Measurements from ENCODE around the gene EFNA5. TPM values are rescaled to one million over a fixed set of nuclear protein-coding genes. Genes with fewer than 3 reads are reported as not detected.

The EFNA5 gene
- total RNA-seq, 4 donors from 2014 or later: 2.8 to 5.7 (median 3.7) TPM

- 86% methylated on average over 2 of the region's 2 CpGs for WGBS
- DNase-seq (ENCODE audit: extremely low spot score): no peak
These were observed 17.1 kb downstream of the EFNA5 start for GRCh38 chr5:107653685-107654084.

GRCh38 chr5:107652839-107653607 is 17.7 kb downstream of the EFNA5 start:
- no peaks in the 10 kb centered on the region for H3K9me3 ChIP-seq
- TF ChIP-seq POLR2A (IDR thresholded peaks at IDR 0.05; ENCODE audit: low read depth): no peak
- TF ChIP-seq POLR2AphosphoS5 (IDR thresholded peaks at IDR 0.05): no peak
- no peak for TF ChIP-seq EP300 (IDR thresholded peaks at IDR 0.05)
- TF ChIP-seq CTCF (IDR thresholded peaks at IDR 0.05): no peak
- no peaks in the 10 kb centered on the region for H3K27me3 ChIP-seq
- no peak overlapping the region for H3K27ac ChIP-seq (replicated peaks in 1 of 4)
- DNase-seq (ENCODE audit: extremely low spot score): no peak
- peaks cover 0 to 7% (median 1%) of the 10 kb centered on the region in 4 donors for H3K4me1 ChIP-seq
- intact Hi-C loops (cut with DNase I): no loop called here
- H3K4me3 ChIP-seq: no peak overlapping the region
- H3K36me3 ChIP-seq: no peaks in the 10 kb centered on the region
- WGBS: 76% methylated on average over 4 of the region's 4 CpGs

More at GRCh38 chr5:107653685-107654084, 17.1 kb downstream of the EFNA5 start:
- Histone ChIP-seq H3K27ac (replicated peaks in 1 of 4) (no peak overlapping the region), H3K27me3 (no peaks in the 10 kb centered on the region), H3K36me3 (no peaks in the 10 kb centered on the region), H3K4me1 (peaks cover 0 to 7% (median 1%) of the 10 kb centered on the region in 4 donors), H3K4me3 (no peak overlapping the region), H3K9me3 (no peaks in the 10 kb centered on the region)
- no peak for TF ChIP-seq CTCF (IDR thresholded peaks at IDR 0.05)
- no peak for TF ChIP-seq POLR2AphosphoS5 (IDR thresholded peaks at IDR 0.05)
- no peak for TF ChIP-seq POLR2A (IDR thresholded peaks at IDR 0.05; ENCODE audit: low read depth)
- TF ChIP-seq EP300 (IDR thresholded peaks at IDR 0.05): no peak
- intact Hi-C loops (cut with DNase I): no loop called here

- Histone ChIP-seq H3K27me3 (no peaks in the 10 kb centered on the region), H3K36me3 (no peaks in the 10 kb centered on the region), H3K9me3 (no peaks in the 10 kb centered on the region), H3K4me3 (no peak overlapping the region), H3K27ac (replicated peaks in 1 of 4) (no peak overlapping the region), H3K4me1 (peaks cover 0 to 7% (median 3%) of the 10 kb centered on the region in 4 donors)
- intact Hi-C loops (cut with DNase I): no loop called here
- whole genome bisulfite sequencing: 77% methylated on average over 1 of the region's 1 CpG
- no peak for TF ChIP-seq EP300 (IDR thresholded peaks at IDR 0.05)
- no peak for TF ChIP-seq POLR2AphosphoS5 (IDR thresholded peaks at IDR 0.05)
- TF ChIP-seq CTCF (IDR thresholded peaks at IDR 0.05): no peak
- TF ChIP-seq POLR2A (IDR thresholded peaks at IDR 0.05; ENCODE audit: low read depth): no peak
- DNase-seq (ENCODE audit: extremely low spot score): no peak
These were observed 18.3 kb downstream of the EFNA5 start for GRCh38 chr5:107652408-107652807.

GRCh38 chr5:107651325-107651724 is 19.4 kb downstream of the EFNA5 start:
- Histone ChIP-seq H3K36me3 (no peaks in the 10 kb centered on the region), H3K27me3 (no peaks in the 10 kb centered on the region), H3K4me1 (peaks cover 0 to 7% (median 3%) of the 10 kb centered on the region in 4 donors), H3K27ac (replicated peaks in 1 of 4) (no peak overlapping the region), H3K4me3 (no peak overlapping the region), H3K9me3 (no peaks in the 10 kb centered on the region)
- TF ChIP-seq POLR2AphosphoS5 (IDR thresholded peaks at IDR 0.05) (no peak), EP300 (IDR thresholded peaks at IDR 0.05) (no peak), POLR2A (IDR thresholded peaks at IDR 0.05; ENCODE audit: low read depth) (no peak), CTCF (IDR thresholded peaks at IDR 0.05) (no peak)
- no peak for DNase-seq (ENCODE audit: extremely low spot score)
- intact Hi-C loops (cut with DNase I): no loop called here
- WGBS: 92% methylated on average over 6 of the region's 6 CpGs
